ENCODE measurements around the gene SMARCAD1. TPM values are rescaled to one million over a fixed set of nuclear protein-coding genes. Genes with fewer than 3 reads are reported as not detected.

The SMARCAD1 gene
- total RNA-seq, 2 experiments from 2014 or later = 10.7 TPM

GRCh38 chr4:94244087-94244828 lies 36.6 kb downstream of the SMARCAD1 start:
- intact Hi-C loops (cut with DNase I, micrococcal nuclease) = no loop called here
- no peak overlapping the region for H3K4me3 Mint-ChIP-seq
- no peaks in the 10 kb centered on the region for H3K4me1 Mint-ChIP-seq (ENCODE audit: low read depth)
- H3K36me3 ChIP-seq (ENCODE audit: insufficient read depth, low read length) = peaks cover 43% of the 10 kb centered on the region
- no peak for TF ChIP-seq CTCF (IDR thresholded peaks at IDR 0.05)
- POLR2A ChIA-PET = no interaction called here
- peaks cover 83% of the 10 kb centered on the region for H3K36me3 Mint-ChIP-seq (ENCODE audit: low read depth)
- H3K9me3 ChIP-seq (ENCODE audit: control insufficient read depth in 1 of 2, insufficient read depth in 1 of 2, low read length in 2 of 2) = no peaks in the 10 kb centered on the region
- CTCF ChIA-PET = no interaction called here
- DNase-seq = no peak
- H3K27me3 Mint-ChIP-seq = no peaks in the 10 kb centered on the region
- no peak overlapping the region for H3K27ac ChIP-seq (ENCODE audit: low read depth in 1 of 2, low read length in 2 of 2)
- no peak overlapping the region for H3K27ac Mint-ChIP-seq
- H3K27me3 ChIP-seq (ENCODE audit: control insufficient read depth in 1 of 2, insufficient read depth in 2 of 2, low read length in 2 of 2) = no peaks in the 10 kb centered on the region
- no peak overlapping the region for H3K4me3 ChIP-seq (ENCODE audit: low read length)
- ATAC-seq (ENCODE audit: poor library complexity) = no peak
- H3K4me1 ChIP-seq (ENCODE audit: insufficient read depth, low read length) = no peaks in the 10 kb centered on the region
- no peaks in the 10 kb centered on the region for H3K9me3 Mint-ChIP-seq

GRCh38 chr4:94244829-94245185 lies 37.1 kb downstream of the SMARCAD1 start:
- no peaks in the 10 kb centered on the region for H3K27me3 Mint-ChIP-seq
- no peak overlapping the region for H3K4me3 Mint-ChIP-seq
- H3K9me3 ChIP-seq (ENCODE audit: control insufficient read depth in 1 of 2, insufficient read depth in 1 of 2, low read length in 2 of 2) = no peaks in the 10 kb centered on the region
- intact Hi-C loops (cut with DNase I, micrococcal nuclease) = no loop called here
- H3K27ac Mint-ChIP-seq = no peak overlapping the region
- DNase-seq (no peak), ATAC-seq (ENCODE audit: poor library complexity) (no peak)
- POLR2A ChIA-PET = no interaction called here
- no peaks in the 10 kb centered on the region for H3K27me3 ChIP-seq (ENCODE audit: control insufficient read depth in 1 of 2, insufficient read depth in 2 of 2, low read length in 2 of 2)
- peaks cover 46% of the 10 kb centered on the region for H3K36me3 ChIP-seq (ENCODE audit: insufficient read depth, low read length)
- H3K4me3 ChIP-seq (ENCODE audit: low read length) = no peak overlapping the region
- no peak for TF ChIP-seq CTCF (IDR thresholded peaks at IDR 0.05)
- H3K9me3 Mint-ChIP-seq = no peaks in the 10 kb centered on the region
- CTCF ChIA-PET = no interaction called here
- H3K4me1 Mint-ChIP-seq (ENCODE audit: low read depth) = no peaks in the 10 kb centered on the region
- no peaks in the 10 kb centered on the region for H3K4me1 ChIP-seq (ENCODE audit: insufficient read depth, low read length)
- no peak overlapping the region for H3K27ac ChIP-seq (ENCODE audit: low read depth in 1 of 2, low read length in 2 of 2)
- peaks cover 88% of the 10 kb centered on the region for H3K36me3 Mint-ChIP-seq (ENCODE audit: low read depth)

- Mint-ChIP-seq H3K27ac (no peak overlapping the region), H3K36me3 (ENCODE audit: low read depth) (peaks cover 70% of the 10 kb centered on the region), H3K9me3 (no peaks in the 10 kb centered on the region), H3K4me1 (ENCODE audit: low read depth) (no peaks in the 10 kb centered on the region), H3K4me3 (no peak overlapping the region), H3K27me3 (no peaks in the 10 kb centered on the region)
- Histone ChIP-seq H3K27ac (ENCODE audit: low read depth in 1 of 2, low read length in 2 of 2) (no peak overlapping the region), H3K36me3 (ENCODE audit: insufficient read depth, low read length) (peaks cover 42% of the 10 kb centered on the region), H3K4me3 (ENCODE audit: low read length) (no peak overlapping the region), H3K9me3 (ENCODE audit: control insufficient read depth in 1 of 2, insufficient read depth in 1 of 2, low read length in 2 of 2) (no peaks in the 10 kb centered on the region), H3K27me3 (ENCODE audit: control insufficient read depth in 1 of 2, insufficient read depth in 2 of 2, low read length in 2 of 2) (no peaks in the 10 kb centered on the region), H3K4me1 (ENCODE audit: insufficient read depth, low read length) (no peaks in the 10 kb centered on the region)
- ATAC-seq (ENCODE audit: poor library complexity) (no peak), DNase-seq (no peak)
- TF ChIP-seq CTCF (IDR thresholded peaks at IDR 0.05) = no peak
- intact Hi-C loops (cut with DNase I, micrococcal nuclease) = no loop called here
- ChIA-PET CTCF (no interaction called here), POLR2A (no interaction called here)
Measured at GRCh38 chr4:94251094-94251493, 43.4 kb downstream of the SMARCAD1 start.

All from CD4-positive, alpha-beta T cell (primary cell).